AG09309 (cell line): Measurements from ENCODE around the gene ZNF580.

Experiments
- DNase-seq: peaks from one replicate; pipeline ENCODE4 v3.0.0-alpha.2; 2010; ENCODE audit warnings: low read depth
- H3K4me3 ChIP-seq: 2 replicates; pipeline ENCODE4 v1.5.1; 2011; ENCODE audit warnings: mild to moderate bottlenecking, low read depth, low read length, moderate library complexity; ENCODE audit not compliant: control insufficient read depth
- CTCF ChIP-seq: IDR thresholded peaks from 2 replicates; pipeline ENCODE4 v1.5.1; 2011; ENCODE audit warnings: mild to moderate bottlenecking, low read depth, low read length, inconsistent platforms; ENCODE audit not compliant: insufficient read depth, control insufficient read depth; ENCODE audit errors: missing control alignments

ZNF580 gene

GRCh38 chr19:55613930-55614710, 26.7 kb upstream of the ZNF580 start:
- no peak overlapping the region for H3K4me3 ChIP-seq
- no peak for DNase-seq
- no peak for TF ChIP-seq CTCF

- no peak for DNase-seq
- no peak overlapping the region for H3K4me3 ChIP-seq
- TF ChIP-seq CTCF = no peak
These were observed 25.9 kb upstream of the ZNF580 start for GRCh38 chr19:55614711-55615542.

- no peak overlapping the region for H3K4me3 ChIP-seq
- TF ChIP-seq CTCF = no peak
- no peak for DNase-seq
These were observed 25.0 kb upstream of the ZNF580 start for GRCh38 chr19:55615543-55616394.

- TF ChIP-seq CTCF = no peak
- no peak overlapping the region for H3K4me3 ChIP-seq
- DNase-seq = no peak
These were observed 24.4 kb upstream of the ZNF580 start for GRCh38 chr19:55616395-55616875.

- TF ChIP-seq CTCF = no peak
- no peak overlapping the region for H3K4me3 ChIP-seq
These were observed 23.4 kb upstream of the ZNF580 start for GRCh38 chr19:55617426-55617825.

GRCh38 chr19:55618426-55618825, 22.4 kb upstream of the ZNF580 start:
- H3K4me3 ChIP-seq = no peak overlapping the region
- no peak for TF ChIP-seq CTCF
- no peak for DNase-seq

More at GRCh38 chr19:55617426-55617825, 23.4 kb upstream of the ZNF580 start:
- DNase-seq = no peak
